Fibroblast of the aortic adventitia (primary cell): Measurements from ENCODE around the gene GCNA. TPM values are rescaled to one million over a fixed set of nuclear protein-coding genes. Genes with fewer than 3 reads are reported as not detected.
"Not testable (repeated sequence)": the region's sequence is repeated elsewhere in the genome, so short reads cannot be mapped to it uniquely, and the experiment has no call there.

ENCODE experiments used
- DNase-seq: peaks from one replicate; pipeline ENCODE4 v3.0.0-alpha.2; 2010; ENCODE audit warnings: low read depth
- H3K4me3 ChIP-seq: 2 replicates; pipeline ENCODE4 v1.5.1; 2011; ENCODE audit warnings: low read depth, mild to moderate bottlenecking, control low read depth, low read length, moderate library complexity
- CTCF ChIP-seq: IDR thresholded peaks from 2 replicates; pipeline ENCODE4 v1.5.1; 2011; ENCODE audit warnings: mild to moderate bottlenecking, low read length, control low read depth, inconsistent platforms; ENCODE audit not compliant: insufficient read depth
- total RNA-seq: library from RNA; depleted of rRNA; stranded (reverse); fragments of >200 nt; gene quantifications from 2 replicates; pipeline ENCODE4 v1.2.3, GENCODE V29; 2012; ENCODE audit warnings: low replicate concordance

Gene GCNA
- total RNA-seq, 1 donor: 2.4 TPM

GRCh38 chrX:71604141-71604540 lies 25.9 kb downstream of the GCNA start:
- no peak for DNase-seq
- no peak overlapping the region for H3K4me3 ChIP-seq
- TF ChIP-seq CTCF: no peak

GRCh38 chrX:71604796-71605568 lies 26.7 kb downstream of the GCNA start:
- no peak for TF ChIP-seq CTCF
- H3K4me3 ChIP-seq: no peak overlapping the region

GRCh38 chrX:71606536-71607216 lies 28.4 kb downstream of the GCNA start:
- no peak for DNase-seq
- no peak overlapping the region for H3K4me3 ChIP-seq
- TF ChIP-seq CTCF: no peak

More at GRCh38 chrX:71604796-71605568, 26.7 kb downstream of the GCNA start:
- DNase-seq: no peak

DNA sequence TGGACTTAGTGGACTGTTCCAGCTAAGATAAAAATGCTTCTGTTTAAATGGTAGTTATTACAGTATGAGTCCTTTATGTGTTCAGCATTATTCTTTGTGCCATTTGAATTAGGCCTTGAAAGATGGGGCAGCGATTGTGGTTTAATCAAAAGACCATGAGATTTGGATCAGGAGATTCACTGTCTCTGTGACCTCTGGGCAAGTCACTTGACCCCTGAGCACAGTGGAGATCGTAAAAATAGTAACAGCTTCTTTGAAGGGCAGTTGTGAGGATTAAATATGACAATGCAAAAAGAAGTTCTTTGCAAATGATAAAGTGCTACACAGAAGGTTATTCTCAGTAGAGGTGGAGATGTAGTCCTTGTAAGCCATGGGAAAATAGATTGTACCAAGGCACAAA lies 29.3 kb downstream of the GCNA start:
- no peak overlapping the region for H3K4me3 ChIP-seq
- DNase-seq: no peak
- no peak for TF ChIP-seq CTCF

- H3K4me3 ChIP-seq: no peak overlapping the region
- DNase-seq: no peak
- no peak for TF ChIP-seq CTCF
These were observed 31.0 kb downstream of the GCNA start for GRCh38 chrX:71609095-71609750.

DNA sequence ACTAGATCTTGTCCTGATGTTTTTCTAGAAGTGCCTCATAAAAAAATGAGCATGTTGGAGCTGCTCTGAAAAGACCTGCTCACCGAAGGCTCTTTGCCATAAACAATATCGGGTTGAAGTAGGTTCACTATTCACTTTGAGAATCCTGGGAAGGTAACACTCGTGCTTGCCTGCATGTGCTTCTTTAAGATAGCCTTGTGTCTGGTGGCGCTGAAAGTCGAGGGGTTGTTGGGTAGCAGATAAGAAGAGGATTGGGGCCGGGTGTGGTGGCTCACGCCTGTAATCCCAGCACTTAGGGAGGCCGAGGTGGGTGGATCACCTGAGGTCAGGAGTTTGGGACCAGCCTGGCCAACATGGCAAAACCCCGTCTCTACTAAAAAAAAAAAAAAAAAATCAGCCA lies 33.5 kb downstream of the GCNA start:
- H3K4me3 ChIP-seq, DNase-seq: not testable (repeated sequence)

- no peak overlapping the region for H3K4me3 ChIP-seq
- no peak for DNase-seq
- TF ChIP-seq CTCF: no peak
These were observed 34.0 kb downstream of the GCNA start for GRCh38 chrX:71612256-71612655.
